OCI-LY1 (cell line): ENCODE data around the gene SEMA3G.

Source experiments
- H2AFZ ChIP-seq: fragments of 200-600 bp; sonication (generic), shearing (Covaris generic); 2 replicates; pipeline ENCODE4 v1.6.0; 2014; ENCODE audit warnings: antibody characterized with exemption, mild to moderate bottlenecking, low read length
- H3F3A ChIP-seq: fragments of 200-600 bp; sonication (generic), shearing (Covaris generic); 2 replicates; pipeline ENCODE4 v1.6.0; 2014; ENCODE audit warnings: mild to moderate bottlenecking, antibody characterized with exemption, low read length, moderate library complexity; ENCODE audit not compliant: insufficient read depth
- H3K27ac ChIP-seq: fragments of 200-600 bp; sonication (generic); 2 replicates; pipeline ENCODE4 v1.5.1; 2014; ENCODE audit warnings: low read length, mixed run types, mild to moderate bottlenecking, low read depth; ENCODE audit not compliant: poor library complexity, severe bottlenecking
- H3K27me3 ChIP-seq: fragments of 200-600 bp; sonication (generic); 2 replicates; pipeline ENCODE4 v1.6.0; 2014; ENCODE audit warnings: antibody characterized with exemption, mild to moderate bottlenecking, low read length, moderate library complexity; ENCODE audit not compliant: insufficient read depth
- H3K36me3 ChIP-seq: fragments of 200-600 bp; sonication (generic); 2 replicates; pipeline ENCODE4 v1.6.1; 2014; ENCODE audit warnings: mild to moderate bottlenecking, antibody characterized with exemption, low read length, moderate library complexity, mixed read lengths; ENCODE audit not compliant: insufficient read depth
- H3K4me1 ChIP-seq: fragments of 200-600 bp; sonication (generic); 2 replicates; pipeline ENCODE4 v1.5.1; 2014; ENCODE audit warnings: mild to moderate bottlenecking, low read length, moderate library complexity; ENCODE audit not compliant: insufficient read depth, severe bottlenecking
- H3K4me2 ChIP-seq: fragments of 200-600 bp; sonication (generic), shearing (Covaris generic); 2 replicates; pipeline ENCODE4 v1.6.1; 2014; ENCODE audit warnings: low read length
- H3K4me3 ChIP-seq: fragments of 200-600 bp; sonication (generic); 2 replicates; pipeline ENCODE4 v1.5.1; 2014; ENCODE audit warnings: low read length, low read depth, mild to moderate bottlenecking, mixed read lengths; ENCODE audit not compliant: poor library complexity, severe bottlenecking
- H3K79me2 ChIP-seq: fragments of 200-600 bp; shearing (Covaris generic); 2 replicates; pipeline ENCODE4 v1.6.1; 2016; ENCODE audit warnings: mixed run types, low read length, mixed read lengths; ENCODE audit not compliant: insufficient read depth
- H3K9ac ChIP-seq: fragments of 200-600 bp; sonication (generic), shearing (Covaris generic); 2 replicates; pipeline ENCODE4 v1.6.1; 2014; ENCODE audit warnings: mild to moderate bottlenecking, low read length, mixed read lengths
- H3K9me2 ChIP-seq: fragments of 200-600 bp; sonication (generic), shearing (Covaris generic); 2 replicates; pipeline ENCODE4 v1.6.1; 2014; ENCODE audit warnings: low read depth, mild to moderate bottlenecking, low read length, mixed read lengths
- H3K9me3 ChIP-seq: fragments of 200-600 bp; shearing (Covaris generic); 2 replicates; pipeline ENCODE4 v1.6.1; 2014; ENCODE audit warnings: low read length, mixed read lengths
- H4K20me1 ChIP-seq: fragments of 200-600 bp; sonication (generic), shearing (Covaris generic); 2 replicates; pipeline ENCODE4 v1.6.0; 2016; ENCODE audit warnings: mild to moderate bottlenecking, low read length; ENCODE audit not compliant: insufficient read depth
- EZH2 ChIP-seq: fragments of 200-600 bp; sonication (generic), shearing (Covaris generic); IDR thresholded peaks from 2 replicates; pipeline ENCODE4 v1.8.0; 2017; ENCODE audit warnings: borderline replicate concordance, mixed run types, mild to moderate bottlenecking, antibody characterized with exemption, low read length, moderate library complexity, mixed read lengths
- TF ChIP-seq, protein P1 (sequence below): fragments of 200-600 bp; sonication (generic), shearing (Covaris generic); IDR thresholded peaks from 2 replicates; pipeline ENCODE4 v1.5.1; 2017; ENCODE audit warnings: mild to moderate bottlenecking, antibody characterized with exemption, low read length, moderate library complexity, mixed read lengths

SEMA3G gene

DNA sequence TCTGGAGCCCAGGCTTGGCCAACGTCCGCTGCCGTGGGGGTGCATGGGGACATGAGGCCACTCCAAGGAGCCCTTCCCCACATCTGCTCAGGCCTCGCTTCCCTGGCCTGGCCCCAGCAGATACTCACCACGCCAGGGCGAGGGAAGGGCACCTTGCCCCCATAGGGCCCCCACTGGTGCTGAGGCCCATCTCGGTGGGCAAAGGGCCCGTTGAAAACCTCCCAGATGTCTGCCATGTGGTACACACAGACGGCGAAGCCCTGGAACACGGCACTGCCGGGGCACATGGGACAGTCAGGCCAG is 4.7 kb downstream of the SEMA3G start:
- Histone ChIP-seq H3K9me3 (no peaks in the 10 kb centered on the region), H3K4me2 (no peak overlapping the region), H3F3A (no peaks in the 10 kb centered on the region), H3K4me3 (no peak overlapping the region), H3K27ac (no peak overlapping the region), H3K9me2 (no peaks in the 10 kb centered on the region), H3K4me1 (peaks cover 10% of the 10 kb centered on the region), H3K79me2 (no peaks in the 10 kb centered on the region), H3K36me3 (no peaks in the 10 kb centered on the region), H3K9ac (no peak overlapping the region), H2AFZ (no peak overlapping the region), H3K27me3 (peaks cover 10% of the 10 kb centered on the region; the same call in 1 of the 2 replicates), H4K20me1 (no peaks in the 10 kb centered on the region)
- no peak for TF ChIP-seq EZH2
- TF ChIP-seq, protein P1, sequence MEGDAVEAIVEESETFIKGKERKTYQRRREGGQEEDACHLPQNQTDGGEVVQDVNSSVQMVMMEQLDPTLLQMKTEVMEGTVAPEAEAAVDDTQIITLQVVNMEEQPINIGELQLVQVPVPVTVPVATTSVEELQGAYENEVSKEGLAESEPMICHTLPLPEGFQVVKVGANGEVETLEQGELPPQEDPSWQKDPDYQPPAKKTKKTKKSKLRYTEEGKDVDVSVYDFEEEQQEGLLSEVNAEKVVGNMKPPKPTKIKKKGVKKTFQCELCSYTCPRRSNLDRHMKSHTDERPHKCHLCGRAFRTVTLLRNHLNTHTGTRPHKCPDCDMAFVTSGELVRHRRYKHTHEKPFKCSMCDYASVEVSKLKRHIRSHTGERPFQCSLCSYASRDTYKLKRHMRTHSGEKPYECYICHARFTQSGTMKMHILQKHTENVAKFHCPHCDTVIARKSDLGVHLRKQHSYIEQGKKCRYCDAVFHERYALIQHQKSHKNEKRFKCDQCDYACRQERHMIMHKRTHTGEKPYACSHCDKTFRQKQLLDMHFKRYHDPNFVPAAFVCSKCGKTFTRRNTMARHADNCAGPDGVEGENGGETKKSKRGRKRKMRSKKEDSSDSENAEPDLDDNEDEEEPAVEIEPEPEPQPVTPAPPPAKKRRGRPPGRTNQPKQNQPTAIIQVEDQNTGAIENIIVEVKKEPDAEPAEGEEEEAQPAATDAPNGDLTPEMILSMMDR, result no peak

DNA sequence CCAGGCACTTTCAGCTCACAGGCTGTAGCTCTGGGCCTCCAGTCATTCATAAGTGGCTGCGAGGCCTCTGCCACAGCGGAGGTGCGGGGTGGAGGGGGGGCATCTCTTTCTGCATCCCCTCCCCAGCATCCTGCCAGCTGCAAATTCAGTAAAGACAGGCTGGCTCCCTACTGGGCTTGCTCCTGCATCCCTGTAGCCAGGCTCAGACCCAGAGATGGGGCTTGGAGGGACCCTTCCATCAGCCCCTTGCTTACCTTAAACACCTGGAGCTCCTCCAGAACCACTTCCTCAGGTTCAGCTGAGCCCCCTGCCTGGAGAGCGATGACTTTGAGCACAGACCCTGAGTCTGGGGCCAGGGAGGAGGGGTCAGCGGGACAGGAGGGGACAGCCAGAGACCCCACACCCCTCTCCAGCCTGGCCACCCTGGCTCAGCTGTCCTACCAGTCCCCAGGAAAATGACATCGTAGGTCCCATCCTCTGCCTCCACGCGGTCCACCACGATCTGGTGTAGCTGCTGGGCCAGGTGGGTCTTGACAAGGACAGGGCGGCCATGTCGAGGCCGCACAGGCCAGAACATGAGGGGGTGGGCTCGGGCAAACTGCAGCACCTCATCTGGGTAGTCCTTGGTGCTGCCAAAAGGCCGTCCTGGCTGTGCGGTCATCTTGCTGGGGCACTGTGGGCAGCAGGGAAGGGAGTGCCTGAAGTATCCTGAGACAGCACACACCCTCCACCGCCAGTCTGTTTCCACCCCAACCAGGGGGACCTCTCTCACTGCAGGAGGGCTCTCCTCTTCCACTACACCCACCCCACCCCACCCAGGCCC is 5.3 kb downstream of the SEMA3G start:
- H3K4me2 ChIP-seq, result no peak overlapping the region
- H3K27ac ChIP-seq, result no peak overlapping the region
- no peak overlapping the region for H3K9ac ChIP-seq
- peaks cover 8% of the 10 kb centered on the region for H3K4me1 ChIP-seq
- no peaks in the 10 kb centered on the region for H3K9me3 ChIP-seq
- H3K9me2 ChIP-seq, result no peaks in the 10 kb centered on the region
- H3K4me3 ChIP-seq, result no peak overlapping the region
- H2AFZ ChIP-seq, result no peak overlapping the region
- H3F3A ChIP-seq, result no peaks in the 10 kb centered on the region
- no peaks in the 10 kb centered on the region for H3K36me3 ChIP-seq
- no peaks in the 10 kb centered on the region for H4K20me1 ChIP-seq
- H3K79me2 ChIP-seq, result no peaks in the 10 kb centered on the region
- peaks cover 10% of the 10 kb centered on the region; the same call in 1 of the 2 replicates for H3K27me3 ChIP-seq
- TF ChIP-seq EZH2, result no peak
- TF ChIP-seq, protein P1, result no peak

DNA sequence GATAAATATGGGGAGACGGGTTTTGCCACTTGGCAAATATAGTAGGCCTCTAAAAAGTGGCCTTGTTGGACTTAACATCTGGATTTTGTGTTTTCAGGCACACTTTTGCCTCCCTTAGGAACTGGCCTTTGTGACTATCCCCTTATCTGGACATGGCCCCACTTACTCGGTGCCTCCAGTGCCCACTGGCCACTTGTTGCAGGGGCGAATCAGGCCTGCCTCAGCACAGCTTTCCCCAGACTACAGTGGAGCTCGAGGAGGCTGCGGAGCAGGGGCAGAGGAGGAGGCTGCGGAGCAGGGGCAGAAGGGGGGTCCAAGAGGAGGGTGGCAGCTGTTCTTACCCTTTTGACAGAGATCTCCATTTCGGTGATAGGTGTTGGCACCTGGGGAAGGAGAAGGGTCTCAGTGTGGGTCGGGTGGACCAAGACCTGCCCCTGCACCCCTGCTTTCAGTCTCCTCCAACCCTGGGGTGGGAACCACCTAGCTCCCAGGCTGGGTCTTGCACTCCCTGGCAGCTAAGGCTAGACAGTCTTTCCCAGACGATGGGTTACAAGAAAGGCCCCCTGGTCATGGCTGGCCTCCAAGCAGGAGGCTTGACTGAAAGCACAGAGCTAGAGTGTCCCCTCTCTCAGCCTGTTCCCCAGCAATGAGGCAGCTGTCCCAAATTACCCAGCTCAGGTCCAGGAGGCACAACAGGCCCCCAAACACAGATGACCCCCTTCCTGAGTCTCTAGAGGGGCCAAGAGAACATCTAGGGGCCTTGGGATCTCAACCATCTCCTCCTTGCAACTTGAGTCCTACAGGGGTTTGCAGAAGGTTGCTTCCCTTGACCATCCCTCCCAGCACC is 6.1 kb downstream of the SEMA3G start:
- Histone ChIP-seq H4K20me1 (no peaks in the 10 kb centered on the region), H3F3A (no peaks in the 10 kb centered on the region), H3K27ac (no peak overlapping the region), H3K4me3 (no peak overlapping the region), H2AFZ (no peak overlapping the region), H3K79me2 (no peaks in the 10 kb centered on the region), H3K9me2 (no peaks in the 10 kb centered on the region), H3K4me2 (no peak overlapping the region), H3K36me3 (no peaks in the 10 kb centered on the region), H3K4me1 (peaks cover 4% of the 10 kb centered on the region), H3K9ac (no peak overlapping the region), H3K9me3 (no peaks in the 10 kb centered on the region), H3K27me3 (peaks cover 10% of the 10 kb centered on the region; the same call in 1 of the 2 replicates)
- no peak for TF ChIP-seq EZH2
- TF ChIP-seq, protein P1, result no peak
